Measurements from ENCODE around the gene TBX2.
"Not testable (repeated sequence)": the region's sequence is repeated elsewhere in the genome, so short reads cannot be mapped to it uniquely, and the experiment has no call there.

The TBX2 gene

GRCh38 chr17:61353615-61354014, 46.0 kb upstream of the TBX2 start:
- no peak overlapping the region for H2AFZ ChIP-seq (ENCODE audit: low read depth)
- no peaks in the 10 kb centered on the region for H3K27me3 ChIP-seq (ENCODE audit: insufficient read depth, low read depth)
- H3K4me2 ChIP-seq: no peak overlapping the region
- no peaks in the 10 kb centered on the region for H3K4me1 ChIP-seq (ENCODE audit: low read depth, poor library complexity, severe bottlenecking)
- no peak overlapping the region for H3K9ac ChIP-seq
- TF ChIP-seq, protein P1, sequence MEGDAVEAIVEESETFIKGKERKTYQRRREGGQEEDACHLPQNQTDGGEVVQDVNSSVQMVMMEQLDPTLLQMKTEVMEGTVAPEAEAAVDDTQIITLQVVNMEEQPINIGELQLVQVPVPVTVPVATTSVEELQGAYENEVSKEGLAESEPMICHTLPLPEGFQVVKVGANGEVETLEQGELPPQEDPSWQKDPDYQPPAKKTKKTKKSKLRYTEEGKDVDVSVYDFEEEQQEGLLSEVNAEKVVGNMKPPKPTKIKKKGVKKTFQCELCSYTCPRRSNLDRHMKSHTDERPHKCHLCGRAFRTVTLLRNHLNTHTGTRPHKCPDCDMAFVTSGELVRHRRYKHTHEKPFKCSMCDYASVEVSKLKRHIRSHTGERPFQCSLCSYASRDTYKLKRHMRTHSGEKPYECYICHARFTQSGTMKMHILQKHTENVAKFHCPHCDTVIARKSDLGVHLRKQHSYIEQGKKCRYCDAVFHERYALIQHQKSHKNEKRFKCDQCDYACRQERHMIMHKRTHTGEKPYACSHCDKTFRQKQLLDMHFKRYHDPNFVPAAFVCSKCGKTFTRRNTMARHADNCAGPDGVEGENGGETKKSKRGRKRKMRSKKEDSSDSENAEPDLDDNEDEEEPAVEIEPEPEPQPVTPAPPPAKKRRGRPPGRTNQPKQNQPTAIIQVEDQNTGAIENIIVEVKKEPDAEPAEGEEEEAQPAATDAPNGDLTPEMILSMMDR (conservative IDR thresholded peaks at IDR 0.05; ENCODE audit: low read depth, low read length): no peak
- no peaks in the 10 kb centered on the region for H3K36me3 ChIP-seq (ENCODE audit: insufficient read depth)
- H4K20me1 ChIP-seq (ENCODE audit: insufficient read depth): no peaks in the 10 kb centered on the region
- no peaks in the 10 kb centered on the region for H3K79me2 ChIP-seq (ENCODE audit: insufficient read depth, low read depth)
- H3K27ac ChIP-seq: no peak overlapping the region
- H3K4me3 ChIP-seq (IDR thresholded peaks at IDR 0.05; ENCODE audit: insufficient read depth, low read depth, low read length): no peak overlapping the region

DNA sequence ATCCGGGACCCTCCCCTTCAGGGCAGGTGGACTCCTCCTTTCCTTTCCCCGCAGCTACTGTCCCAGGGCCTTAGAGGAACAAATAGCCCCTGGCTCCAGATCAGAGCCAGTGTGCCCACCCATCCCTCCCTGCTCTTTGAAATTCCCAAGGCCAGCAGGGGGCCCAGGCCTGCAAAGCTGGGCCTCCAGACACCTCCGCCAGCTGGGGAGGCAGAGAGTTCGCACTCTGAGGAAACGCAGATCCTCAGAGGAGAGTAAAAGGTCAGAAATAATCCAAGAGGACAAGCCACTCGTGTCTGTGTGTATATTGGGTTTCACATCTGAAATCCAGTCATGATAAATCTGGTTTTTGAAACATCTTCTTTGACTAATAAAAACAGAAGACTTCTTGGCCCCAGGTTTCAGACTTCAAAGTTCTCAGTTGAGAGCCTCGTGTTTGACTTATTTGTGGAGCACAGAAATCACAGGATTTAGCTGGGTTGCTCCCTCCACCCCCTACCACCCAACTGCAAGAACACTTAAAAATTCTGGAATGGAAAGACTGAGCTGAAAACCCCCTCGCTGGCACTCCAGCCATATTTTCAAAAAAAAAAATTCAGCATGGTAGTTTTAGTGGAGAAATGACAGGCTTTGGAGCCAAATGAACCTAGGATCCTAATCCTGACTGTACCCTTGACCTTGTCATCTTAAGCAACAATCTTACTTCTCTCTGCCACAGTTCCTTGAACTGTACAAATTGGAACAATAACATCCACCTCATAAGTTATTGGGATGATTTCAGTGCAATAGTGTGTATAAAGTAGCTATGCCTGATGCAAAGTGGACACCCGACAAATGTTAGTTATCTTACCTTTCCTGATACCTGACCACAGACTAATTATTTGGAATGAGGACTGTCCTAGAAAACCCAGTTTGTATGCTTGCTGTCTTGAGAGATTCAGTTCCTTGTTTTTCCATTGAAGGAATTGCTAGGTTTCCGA, 44.5 kb upstream of the TBX2 start:
- no peak overlapping the region for H3K9ac ChIP-seq
- H2AFZ ChIP-seq (ENCODE audit: low read depth): no peak overlapping the region
- no peak overlapping the region for H3K27ac ChIP-seq

GRCh38 chr17:61357061-61357460, 42.6 kb upstream of the TBX2 start:
- H4K20me1 ChIP-seq (ENCODE audit: insufficient read depth); H3K4me1 ChIP-seq (ENCODE audit: low read depth, poor library complexity, severe bottlenecking); H3K27ac ChIP-seq; H3K4me3 ChIP-seq (IDR thresholded peaks at IDR 0.05; ENCODE audit: insufficient read depth, low read depth, low read length); H2AFZ ChIP-seq (ENCODE audit: low read depth); H3K27me3 ChIP-seq (ENCODE audit: insufficient read depth, low read depth); H3K4me2 ChIP-seq; H3K36me3 ChIP-seq (ENCODE audit: insufficient read depth); H3K79me2 ChIP-seq (ENCODE audit: insufficient read depth, low read depth); H3K9ac ChIP-seq: not testable (repeated sequence)

More for the DNA sequence above, 44.5 kb upstream of the TBX2 start:
- H3K4me3 ChIP-seq (IDR thresholded peaks at IDR 0.05; ENCODE audit: insufficient read depth, low read depth, low read length): no peak overlapping the region
- no peaks in the 10 kb centered on the region for H4K20me1 ChIP-seq (ENCODE audit: insufficient read depth)
- H3K4me1 ChIP-seq (ENCODE audit: low read depth, poor library complexity, severe bottlenecking): no peaks in the 10 kb centered on the region
- TF ChIP-seq, protein P1 (conservative IDR thresholded peaks at IDR 0.05; ENCODE audit: low read depth, low read length): no peak
- no peaks in the 10 kb centered on the region for H3K79me2 ChIP-seq (ENCODE audit: insufficient read depth, low read depth)
- H3K36me3 ChIP-seq (ENCODE audit: insufficient read depth): no peaks in the 10 kb centered on the region
- no peaks in the 10 kb centered on the region for H3K27me3 ChIP-seq (ENCODE audit: insufficient read depth, low read depth)
- H3K4me2 ChIP-seq: no peak overlapping the region

- not testable (repeated sequence) for H3K4me3 ChIP-seq (IDR thresholded peaks at IDR 0.05; ENCODE audit: insufficient read depth, low read depth, low read length); H3K36me3 ChIP-seq (ENCODE audit: insufficient read depth); H3K27me3 ChIP-seq (ENCODE audit: insufficient read depth, low read depth); H3K27ac ChIP-seq; H3K4me1 ChIP-seq (ENCODE audit: low read depth, poor library complexity, severe bottlenecking); H3K9ac ChIP-seq; H3K79me2 ChIP-seq (ENCODE audit: insufficient read depth, low read depth); H3K4me2 ChIP-seq; H4K20me1 ChIP-seq (ENCODE audit: insufficient read depth); H2AFZ ChIP-seq (ENCODE audit: low read depth)
These were observed 40.1 kb upstream of the TBX2 start for GRCh38 chr17:61359513-61359912.

- no peaks in the 10 kb centered on the region for H3K36me3 ChIP-seq (ENCODE audit: insufficient read depth)
- H3K79me2 ChIP-seq (ENCODE audit: insufficient read depth, low read depth): no peaks in the 10 kb centered on the region
- H3K27me3 ChIP-seq (ENCODE audit: insufficient read depth, low read depth): no peaks in the 10 kb centered on the region
- H2AFZ ChIP-seq (ENCODE audit: low read depth): no peak overlapping the region
- no peaks in the 10 kb centered on the region for H4K20me1 ChIP-seq (ENCODE audit: insufficient read depth)
- no peaks in the 10 kb centered on the region for H3K4me1 ChIP-seq (ENCODE audit: low read depth, poor library complexity, severe bottlenecking)
- H3K4me2 ChIP-seq: no peak overlapping the region
- no peak overlapping the region for H3K4me3 ChIP-seq (IDR thresholded peaks at IDR 0.05; ENCODE audit: insufficient read depth, low read depth, low read length)
- H3K9ac ChIP-seq: no peak overlapping the region
- H3K27ac ChIP-seq: no peak overlapping the region
- TF ChIP-seq, protein P1 (conservative IDR thresholded peaks at IDR 0.05; ENCODE audit: low read depth, low read length): no peak
These were observed 39.2 kb upstream of the TBX2 start for GRCh38 chr17:61360318-61360943.
